NCI-H82 treated with DMSO at 0.1 percent for 48 hours (cell line): ENCODE measurements around the gene PTAFR.

Experiments used
- DNase-seq: peaks from one replicate; lab custom pipeline; 2025; ENCODE audit not compliant: unreplicated experiment; lab: John Stamatoyannopoulos, UW

PTAFR gene

GRCh38 chr1:28122183-28122582 is 54.3 kb downstream of the PTAFR start:
- no peak for DNase-seq

- DNase-seq, result no peak
Observed at GRCh38 chr1:28119556-28119955, 56.9 kb downstream of the PTAFR start.

- no peak for DNase-seq
Observed at GRCh38 chr1:28118640-28119307, 57.7 kb downstream of the PTAFR start.

GRCh38 chr1:28115267-28115666 is 61.2 kb downstream of the PTAFR start:
- DNase-seq, result no peak

- DNase-seq, result no peak
Observed at GRCh38 chr1:28114844-28115243, 61.6 kb downstream of the PTAFR start.

- no peak for DNase-seq
Observed at GRCh38 chr1:28113242-28113572, 63.3 kb downstream of the PTAFR start.

- no peak for DNase-seq
Observed at GRCh38 chr1:28112388-28113241, 63.9 kb downstream of the PTAFR start.

GRCh38 chr1:28111157-28111556 is 65.3 kb downstream of the PTAFR start:
- no peak for DNase-seq

GRCh38 chr1:28110555-28110954 is 65.9 kb downstream of the PTAFR start:
- DNase-seq, result no peak

- peak; percentile 95 for DNase-seq
Observed at GRCh38 chr1:28109639-28110038, 66.9 kb downstream of the PTAFR start.

GRCh38 chr1:28108001-28108400 is 68.5 kb downstream of the PTAFR start:
- DNase-seq, result no peak

- peak; percentile 39 for DNase-seq
Observed at GRCh38 chr1:28104866-28105467, 71.5 kb downstream of the PTAFR start.

- no peak for DNase-seq
Observed at GRCh38 chr1:28102189-28102588, 74.3 kb downstream of the PTAFR start.

GRCh38 chr1:28099050-28099769 is 77.3 kb downstream of the PTAFR start:
- no peak for DNase-seq
